ENCODE measurements around the gene XYLT1. TPM values are rescaled to one million over a fixed set of nuclear protein-coding genes. Genes with fewer than 3 reads are reported as not detected.

Gene XYLT1
- polyA plus RNA-seq, 1 donor from 2014 or later: 3.3 TPM

DNA sequence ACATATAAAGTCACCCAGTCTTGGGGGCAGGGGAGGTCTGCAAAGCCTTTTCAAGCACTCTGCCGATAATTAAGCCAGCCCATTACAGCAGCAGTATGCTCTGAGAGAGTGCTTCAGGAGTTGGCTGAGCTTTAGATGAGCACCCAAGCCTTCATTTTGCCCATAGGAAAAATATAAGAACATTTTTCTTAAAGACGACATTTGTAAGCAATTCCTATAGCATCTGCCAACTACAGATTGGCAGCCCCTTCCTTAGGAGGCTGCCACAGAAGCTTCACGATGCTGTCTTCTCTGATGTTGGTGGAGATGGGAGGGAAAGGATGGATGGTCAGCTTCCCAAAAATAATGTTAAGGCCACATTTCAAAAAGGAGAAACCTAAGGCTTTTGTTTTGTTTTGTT is 367.5 kb downstream of the XYLT1 start:
- Histone ChIP-seq H3K9me2 (ENCODE audit: insufficient read depth, low read length) (no peaks in the 10 kb centered on the region), H4K20me1 (ENCODE audit: insufficient read depth) (no peaks in the 10 kb centered on the region), H3F3A (ENCODE audit: insufficient read depth, low read length, poor library complexity, severe bottlenecking) (no peaks in the 10 kb centered on the region), H3K79me2 (replicated peaks; ENCODE audit: insufficient read depth, low read length) (no peaks in the 10 kb centered on the region), H3K4me3 (ENCODE audit: low read length) (no peak overlapping the region), H2AFZ (ENCODE audit: low read depth, low read length) (no peak overlapping the region), H3K27ac (ENCODE audit: low read length) (no peak overlapping the region), H3K36me3 (ENCODE audit: insufficient read depth, low read length) (no peaks in the 10 kb centered on the region), H3K9ac (ENCODE audit: low read length) (no peak overlapping the region), H3K4me2 (ENCODE audit: low read length) (no peak overlapping the region), H3K27me3 (ENCODE audit: insufficient read depth, low read depth, low read length) (no peaks in the 10 kb centered on the region), H3K9me3 (ENCODE audit: low read length) (no peaks in the 10 kb centered on the region)
- no peak for TF ChIP-seq EZH2 (IDR thresholded peaks at IDR 0.05; ENCODE audit: borderline replicate concordance, insufficient read depth, low read length, poor library complexity, severe bottlenecking)
- no peak for TF ChIP-seq MXI1 (conservative IDR thresholded peaks at IDR 0.05; ENCODE audit: poor library complexity, severe bottlenecking)
- no peak for TF ChIP-seq SMC3 (conservative IDR thresholded peaks at IDR 0.05; ENCODE audit: poor library complexity)
- TF ChIP-seq REST (IDR thresholded peaks at IDR 0.05; ENCODE audit: borderline replicate concordance): no peak
- TF ChIP-seq CTCF (IDR thresholded peaks at IDR 0.05; ENCODE audit: poor library complexity, severe bottlenecking): no peak
- TF ChIP-seq EP300 (conservative IDR thresholded peaks at IDR 0.05; ENCODE audit: poor library complexity, severe bottlenecking): no peak
- TF ChIP-seq TAF1 (IDR thresholded peaks at IDR 0.05; ENCODE audit: low read depth): no peak
- TF ChIP-seq RAD21 (conservative IDR thresholded peaks at IDR 0.05): no peak
- TF ChIP-seq POLR2AphosphoS5 (IDR thresholded peaks at IDR 0.05): no peak

GRCh38 chr16:17101646-17102045 is 369.1 kb downstream of the XYLT1 start:
- Histone ChIP-seq H3K4me2 (ENCODE audit: low read length) (no peak overlapping the region), H3K9me2 (ENCODE audit: insufficient read depth, low read length) (no peaks in the 10 kb centered on the region), H3K27ac (ENCODE audit: low read length) (no peak overlapping the region), H3F3A (ENCODE audit: insufficient read depth, low read length, poor library complexity, severe bottlenecking) (no peaks in the 10 kb centered on the region), H3K36me3 (ENCODE audit: insufficient read depth, low read length) (no peaks in the 10 kb centered on the region), H3K79me2 (replicated peaks; ENCODE audit: insufficient read depth, low read length) (no peaks in the 10 kb centered on the region), H3K4me3 (ENCODE audit: low read length) (no peak overlapping the region), H3K9me3 (ENCODE audit: low read length) (no peaks in the 10 kb centered on the region), H3K27me3 (ENCODE audit: insufficient read depth, low read depth, low read length) (no peaks in the 10 kb centered on the region), H4K20me1 (ENCODE audit: insufficient read depth) (no peaks in the 10 kb centered on the region), H2AFZ (ENCODE audit: low read depth, low read length) (no peak overlapping the region), H3K9ac (ENCODE audit: low read length) (no peak overlapping the region)
- TF ChIP-seq POLR2AphosphoS5 (IDR thresholded peaks at IDR 0.05) (no peak), TAF1 (IDR thresholded peaks at IDR 0.05; ENCODE audit: low read depth) (no peak), CTCF (IDR thresholded peaks at IDR 0.05; ENCODE audit: poor library complexity, severe bottlenecking) (no peak), MXI1 (conservative IDR thresholded peaks at IDR 0.05; ENCODE audit: poor library complexity, severe bottlenecking) (no peak), REST (IDR thresholded peaks at IDR 0.05; ENCODE audit: borderline replicate concordance) (no peak), RAD21 (conservative IDR thresholded peaks at IDR 0.05) (no peak), EZH2 (IDR thresholded peaks at IDR 0.05; ENCODE audit: borderline replicate concordance, insufficient read depth, low read length, poor library complexity, severe bottlenecking) (no peak)
